Stimulated activated CD8-positive, alpha-beta memory T cell treated with anti-CD3 and anti-CD28 coated beads, Interleukin-12 subunit alpha, Interleukin-12 subunit beta, amount 100 ng/mL, for 24 hours (primary cell): ENCODE data around the gene KIDINS220.

Experiments
- DNase-seq: peaks from one replicate; pipeline ENCODE4 v3.0.0-alpha.2; 2020; ENCODE audit errors: extremely low read depth

KIDINS220 gene

GRCh38 chr2:8697190-8697589 lies 140.2 kb downstream of the KIDINS220 start:
- DNase-seq, result no peak

- DNase-seq, result no peak
These were observed 142.7 kb downstream of the KIDINS220 start for GRCh38 chr2:8694737-8695136.

- no peak for DNase-seq
These were observed 144.1 kb downstream of the KIDINS220 start for GRCh38 chr2:8693157-8693821.

- no peak for DNase-seq
These were observed 144.6 kb downstream of the KIDINS220 start for GRCh38 chr2:8692783-8693156.

GRCh38 chr2:8691859-8692437 lies 145.5 kb downstream of the KIDINS220 start:
- DNase-seq, result no peak

GRCh38 chr2:8685697-8686358 lies 151.6 kb downstream of the KIDINS220 start:
- DNase-seq, result no peak

- no peak for DNase-seq
These were observed 152.3 kb downstream of the KIDINS220 start for GRCh38 chr2:8684878-8685696.

GRCh38 chr2:8684540-8684877 lies 152.9 kb downstream of the KIDINS220 start:
- DNase-seq, result no peak

GRCh38 chr2:8682719-8683667 lies 154.4 kb downstream of the KIDINS220 start:
- DNase-seq, result no peak

GRCh38 chr2:8681786-8682692 lies 155.4 kb downstream of the KIDINS220 start, which contains the start of gene ID2:
Gene ID2 (plus strand): TSS chr2:8682056. CDS start chr2:8682166, 110 bp downstream.
- peak; percentile 98 for DNase-seq

- peak; percentile 84 for DNase-seq
These were observed 156.3 kb downstream of the KIDINS220 start for GRCh38 chr2:8680822-8681760.

- DNase-seq, result no peak
These were observed 157.3 kb downstream of the KIDINS220 start for GRCh38 chr2:8679827-8680731.

GRCh38 chr2:8679567-8679826 lies 157.9 kb downstream of the KIDINS220 start:
- no peak for DNase-seq
